NK-92 (cell line): Measurements from ENCODE around the gene EMILIN2.

Experiments
- DNase-seq: peaks from one replicate; lab custom pipeline; 2025; ENCODE audit not compliant: unreplicated experiment; lab: John Stamatoyannopoulos, UW

Gene EMILIN2

DNA sequence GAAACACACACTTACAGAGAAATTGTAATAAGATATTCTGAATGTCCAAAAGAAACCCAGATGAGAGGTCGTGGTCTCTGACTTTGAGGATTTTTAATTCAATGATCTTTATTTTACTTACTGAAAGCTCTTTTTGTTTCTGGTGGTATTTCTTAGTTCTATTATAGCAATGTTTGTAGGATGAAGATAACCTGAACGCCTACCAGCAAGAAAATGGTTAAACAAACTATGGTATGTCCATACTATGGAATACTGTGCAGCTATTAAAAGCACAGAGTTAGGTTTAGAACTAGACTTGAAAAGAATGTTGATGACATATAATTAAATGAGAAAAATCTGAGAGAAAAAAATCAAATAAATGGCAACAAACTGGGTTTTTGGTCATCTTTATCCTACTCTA, 105.8 kb downstream of the EMILIN2 start:
- no peak for DNase-seq

DNA sequence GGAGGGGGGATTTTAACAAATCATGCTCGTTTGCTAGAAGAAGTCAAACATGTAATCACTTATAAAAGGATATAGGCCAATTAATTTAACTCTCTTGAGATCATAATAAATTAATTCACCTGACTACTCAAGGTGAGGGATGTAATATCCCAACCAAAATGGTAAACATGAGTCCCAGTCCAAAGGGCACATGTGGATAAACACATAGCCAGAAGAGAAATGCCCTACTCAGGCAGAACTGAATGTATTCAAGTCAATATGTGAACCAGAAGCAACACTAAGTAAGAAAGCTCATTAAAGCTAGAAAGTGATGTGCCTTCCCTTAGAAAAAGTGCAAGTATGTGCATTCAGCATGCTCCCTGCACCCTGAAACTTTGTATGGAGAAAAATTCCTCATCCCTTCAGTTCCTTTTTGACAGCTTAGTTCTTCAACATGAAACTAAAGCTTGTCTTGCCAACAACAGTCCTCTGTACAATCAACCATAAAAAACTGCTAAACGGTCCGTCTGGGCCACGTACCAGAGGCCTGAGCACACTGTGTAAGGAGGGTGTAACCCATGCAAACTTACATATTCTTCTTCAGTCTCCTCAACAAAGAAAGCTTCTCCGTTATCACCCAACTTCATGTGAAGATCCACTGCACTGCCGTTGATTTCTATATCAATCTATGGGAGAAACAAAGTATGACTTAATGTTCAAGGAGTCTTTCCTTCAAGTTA, 107.3 kb downstream of the EMILIN2 start:
- no peak for DNase-seq

DNA sequence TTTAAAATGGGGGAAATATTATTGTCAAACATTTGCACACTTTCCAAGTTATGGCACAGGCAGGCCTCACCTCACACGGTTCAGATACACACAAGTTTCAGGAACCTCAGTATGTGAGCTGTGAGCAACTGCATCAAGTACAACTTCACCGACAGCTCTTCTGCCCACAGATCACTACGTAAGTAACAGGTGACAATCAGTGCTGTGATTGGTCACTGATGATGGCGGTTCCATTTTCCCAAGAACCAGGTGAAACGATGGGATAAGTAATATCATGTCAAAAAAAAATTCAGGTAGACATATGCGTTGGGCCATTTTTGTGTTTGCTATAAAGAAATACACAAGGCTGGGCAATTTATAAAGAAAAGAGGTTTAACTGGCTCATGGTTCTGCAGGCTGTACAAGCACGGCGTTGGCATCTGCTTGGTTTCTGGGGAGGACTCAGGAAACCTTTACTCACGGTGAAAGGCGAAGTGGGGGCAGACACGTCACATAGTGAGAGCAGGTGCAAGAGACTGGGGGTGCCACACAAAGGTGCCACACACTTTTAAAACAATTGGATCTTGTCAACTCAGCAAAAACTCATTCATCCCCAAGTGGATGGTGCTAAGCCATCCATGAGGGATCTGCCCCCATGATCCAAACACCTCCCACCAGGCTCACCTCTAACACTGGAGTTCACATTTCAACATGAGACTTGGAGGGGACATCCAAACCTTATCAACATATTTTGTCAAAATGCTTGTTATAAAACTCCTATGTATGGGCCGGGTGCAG, 108.3 kb downstream of the EMILIN2 start:
- DNase-seq, result no peak

DNA sequence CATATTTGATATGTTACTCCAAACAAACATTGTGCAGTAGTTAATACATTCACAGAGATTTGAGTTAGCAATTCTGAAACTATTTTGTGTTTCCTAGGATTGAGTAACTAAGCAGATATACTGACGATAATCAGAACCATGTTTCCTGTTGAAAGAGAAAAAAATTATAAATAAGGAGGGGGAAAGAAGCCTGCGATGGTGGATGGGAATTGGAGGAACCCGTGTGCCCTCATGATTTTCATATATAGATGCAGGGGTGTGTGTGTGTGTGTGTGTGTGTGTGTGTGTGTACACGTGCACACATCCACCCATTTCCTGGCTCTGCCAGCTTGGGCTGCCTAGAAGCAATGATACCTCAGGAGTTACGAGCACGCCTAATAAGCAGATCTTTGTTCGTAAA, 109.2 kb downstream of the EMILIN2 start:
- DNase-seq, result no peak

DNA sequence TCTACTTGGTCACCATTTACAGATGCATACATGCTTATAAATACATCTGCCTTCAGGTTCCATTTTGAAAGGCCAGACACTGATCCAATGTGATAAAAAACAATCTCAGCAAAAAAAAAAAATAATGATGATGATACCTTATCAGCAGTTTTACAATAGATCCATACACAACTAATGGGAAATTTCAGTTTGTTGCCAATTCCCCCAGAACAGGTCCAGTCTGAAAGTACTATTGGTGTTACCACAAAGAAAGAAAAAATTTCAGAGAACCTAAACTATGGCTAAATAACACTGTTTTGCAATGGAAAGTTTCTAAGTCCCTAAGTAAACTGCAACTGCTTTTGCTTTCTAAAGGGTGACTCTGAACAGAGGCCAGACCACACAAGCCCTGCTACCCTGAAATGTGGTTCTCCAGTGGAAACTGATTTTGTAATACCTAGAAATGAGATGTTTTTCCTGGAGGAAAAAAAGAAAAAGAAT, 112.1 kb downstream of the EMILIN2 start:
- DNase-seq, result no peak

DNA sequence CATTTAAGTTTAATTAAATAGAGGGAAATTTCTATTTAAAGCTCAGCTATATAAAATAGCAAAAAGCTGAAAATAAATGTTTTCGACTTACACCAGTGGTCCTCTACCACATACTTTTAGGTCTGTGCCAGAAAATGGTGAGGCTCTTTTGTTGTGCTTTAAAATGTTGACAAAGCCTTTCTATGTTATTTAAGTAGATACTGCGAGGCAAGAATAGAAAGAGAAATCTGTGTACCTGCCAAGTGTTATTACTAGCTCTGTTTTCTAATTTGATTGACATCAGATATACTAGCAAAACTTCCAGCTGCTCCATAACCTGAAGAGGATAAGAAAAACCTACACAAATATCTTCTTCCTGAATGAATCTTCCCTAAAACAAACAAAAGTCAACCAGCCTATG, 112.5 kb downstream of the EMILIN2 start:
- no peak for DNase-seq

DNA sequence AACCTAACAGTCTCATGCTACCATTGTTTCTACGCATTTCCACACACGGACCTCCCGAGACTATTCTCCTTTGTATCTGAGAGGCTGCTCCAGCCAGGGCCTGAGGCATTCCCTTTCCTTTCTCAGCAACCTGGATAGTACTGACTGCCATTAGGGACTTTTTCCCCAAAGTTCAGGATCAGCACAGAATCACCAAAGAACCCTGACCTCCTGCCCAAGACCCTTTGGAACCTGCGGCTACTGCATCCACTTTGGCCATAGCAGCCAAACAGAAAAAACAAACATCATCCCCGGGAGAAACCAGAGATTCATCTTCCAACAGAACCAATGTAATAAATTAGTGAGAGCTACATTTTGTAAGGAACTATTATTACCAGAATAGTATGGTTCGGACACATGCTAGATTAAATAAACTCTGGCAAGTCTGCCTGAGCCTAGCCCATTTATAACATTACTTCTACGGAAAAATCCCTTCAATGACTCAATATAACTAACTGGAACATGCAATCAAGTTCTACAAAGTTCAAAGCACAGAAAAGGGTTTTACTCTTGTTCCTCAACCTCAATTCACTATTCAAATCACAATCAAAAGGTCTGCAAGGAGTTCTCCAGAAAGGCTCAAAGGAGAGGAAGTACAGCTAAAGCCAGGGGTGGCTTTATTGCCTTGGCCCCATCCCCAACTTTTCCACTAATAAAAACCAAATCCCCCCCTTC, 114.3 kb downstream of the EMILIN2 start:
- DNase-seq, result no peak

DNA sequence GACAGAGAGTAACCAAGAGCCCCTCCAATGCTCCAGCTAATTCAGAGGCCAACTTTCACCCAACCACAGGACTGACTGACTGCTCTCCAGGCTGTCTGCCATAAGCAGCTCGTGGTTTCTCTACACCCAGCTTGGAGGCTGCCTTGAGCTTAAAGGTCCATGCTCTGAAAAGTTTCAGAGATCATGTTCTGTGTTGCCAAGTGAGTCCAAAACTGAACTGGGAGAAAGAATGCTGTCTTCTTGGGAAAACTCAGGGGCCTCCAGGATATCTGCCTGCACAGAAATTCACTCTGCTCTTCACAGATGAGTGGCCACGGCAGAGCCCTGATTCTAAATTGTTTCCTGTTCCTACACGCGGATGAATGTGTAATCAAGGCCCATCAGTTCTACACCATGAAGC, 115.0 kb downstream of the EMILIN2 start:
- no peak for DNase-seq

DNA sequence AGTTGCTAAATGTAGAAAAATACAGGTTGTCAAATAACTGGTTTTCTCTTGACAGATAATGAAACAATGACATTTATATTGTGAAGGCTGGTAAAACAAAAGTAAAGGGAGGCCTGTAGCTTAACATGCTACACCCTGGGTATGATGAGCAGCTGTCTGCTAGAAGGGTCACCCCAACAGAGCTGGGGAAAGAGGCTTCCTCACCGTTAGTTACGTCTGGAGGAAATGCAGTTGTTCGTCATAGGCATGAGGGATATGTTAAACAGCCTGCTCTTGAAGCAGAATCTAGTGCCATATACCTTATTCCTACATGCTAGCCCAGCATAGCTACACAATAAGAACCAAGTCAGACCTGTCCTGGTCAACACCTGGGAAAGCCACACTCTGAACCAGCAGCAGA, 116.2 kb downstream of the EMILIN2 start:
- DNase-seq, result no peak

DNA sequence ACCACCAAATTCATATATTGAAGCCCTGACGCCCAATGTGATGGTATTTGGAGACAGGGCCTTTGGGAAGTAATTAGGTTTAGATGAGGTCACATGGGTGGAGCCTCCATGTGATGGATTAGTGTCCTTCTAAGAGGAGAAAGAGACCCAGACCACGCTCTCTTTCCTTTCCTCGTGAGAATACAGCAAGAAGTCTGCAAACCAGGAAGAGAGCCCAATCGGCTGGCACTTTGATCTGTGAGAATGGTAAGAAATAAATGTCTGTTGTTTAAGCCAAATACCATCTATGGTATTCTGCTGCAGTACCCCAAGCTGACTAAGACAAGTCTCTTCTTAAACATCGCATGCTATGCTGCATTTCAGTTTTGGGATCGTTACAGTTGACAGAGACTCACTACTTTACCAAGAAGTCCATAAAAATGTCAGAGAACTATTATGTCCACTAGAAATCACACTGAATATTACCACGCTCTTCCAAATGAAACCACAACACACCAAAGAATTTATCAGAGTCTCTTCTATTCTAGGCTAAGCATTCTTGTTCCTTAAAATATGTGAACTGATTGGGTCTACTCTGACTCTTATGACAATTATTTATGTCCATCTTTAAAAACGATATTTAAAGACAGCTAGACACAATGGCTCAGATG, 117.7 kb downstream of the EMILIN2 start:
- no peak for DNase-seq
